Spleen (tissue), 7 donors: ENCODE data around the gene TMEM234.

ENCODE experiments used
- POLR2A ChIP-seq, 3 donors: fragments of 450-650 bp; IDR thresholded peaks; one replicate each; pipeline ENCODE4 v1.5.1; 2017; ENCODE audit warnings: antibody characterized with exemption in 3 of 3, mild to moderate bottlenecking in 1 of 3
- POLR2AphosphoS5 ChIP-seq, 3 donors: sonication (generic); formaldehyde crosslinking; IDR thresholded peaks; one replicate each; pipeline ENCODE4 v1.5.1; 2017; ENCODE audit warnings: antibody characterized with exemption in 3 of 3
- TF ChIP-seq, protein P1 (sequence below), 11 experiments: fragments of 200-600 bp in 7 of 11; fragments of 450-650 bp in 4 of 11; sonication (generic) in 4 of 11; IDR thresholded peaks in 8 of 11; conservative IDR thresholded peaks in 3 of 11; 1 replicate in 7 of 11; 2 replicates in 4 of 11; pipeline versions ENCODE4 v1.4.0 to v1.8.0; 2016 to 2021; ENCODE audit warnings: antibody characterized with exemption in 11 of 11, inconsistent platforms in 4 of 11, mild to moderate bottlenecking in 1 of 11
- donor health status: DM: no; HTN: no; CAD: no; lungs with moderate emphysema.
- donor health status: DM: no; HTN: no; CAD: no.
- donor health status: DM: no; HTN: no; CAD: no.

- TF ChIP-seq, protein P1, sequence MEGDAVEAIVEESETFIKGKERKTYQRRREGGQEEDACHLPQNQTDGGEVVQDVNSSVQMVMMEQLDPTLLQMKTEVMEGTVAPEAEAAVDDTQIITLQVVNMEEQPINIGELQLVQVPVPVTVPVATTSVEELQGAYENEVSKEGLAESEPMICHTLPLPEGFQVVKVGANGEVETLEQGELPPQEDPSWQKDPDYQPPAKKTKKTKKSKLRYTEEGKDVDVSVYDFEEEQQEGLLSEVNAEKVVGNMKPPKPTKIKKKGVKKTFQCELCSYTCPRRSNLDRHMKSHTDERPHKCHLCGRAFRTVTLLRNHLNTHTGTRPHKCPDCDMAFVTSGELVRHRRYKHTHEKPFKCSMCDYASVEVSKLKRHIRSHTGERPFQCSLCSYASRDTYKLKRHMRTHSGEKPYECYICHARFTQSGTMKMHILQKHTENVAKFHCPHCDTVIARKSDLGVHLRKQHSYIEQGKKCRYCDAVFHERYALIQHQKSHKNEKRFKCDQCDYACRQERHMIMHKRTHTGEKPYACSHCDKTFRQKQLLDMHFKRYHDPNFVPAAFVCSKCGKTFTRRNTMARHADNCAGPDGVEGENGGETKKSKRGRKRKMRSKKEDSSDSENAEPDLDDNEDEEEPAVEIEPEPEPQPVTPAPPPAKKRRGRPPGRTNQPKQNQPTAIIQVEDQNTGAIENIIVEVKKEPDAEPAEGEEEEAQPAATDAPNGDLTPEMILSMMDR (IDR thresholded peaks at IDR 0.05 in 8 of 11, conservative IDR thresholded peaks at IDR 0.05 in 3 of 11), result no peak
- TF ChIP-seq POLR2A (IDR thresholded peaks at IDR 0.05) (no peak), POLR2AphosphoS5 (IDR thresholded peaks at IDR 0.05) (no peak)
Observed at GRCh38 chr1:32223683-32224082, 1.5 kb upstream of the TMEM234 start.
